GM23338 (cell line): ENCODE measurements around the gene NEB. TPM values are rescaled to one million over a fixed set of nuclear protein-coding genes. Genes with fewer than 3 reads are reported as not detected.

Experiments used
- ATAC-seq: fragments of 200-7000 bp; cut with Tn5 transposase; 3 replicates; pipeline ENCODE4 v1.9.1; 2020
- DNase-seq: peaks from one replicate; pipeline ENCODE4 v3.0.0-alpha.2; 2015; ENCODE audit warnings: low spot score
- H2AFZ ChIP-seq: fragments of 200-600 bp; sonication (generic); 2 replicates; pipeline ENCODE4 v1.8.0; 2016; ENCODE audit warnings: antibody characterized with exemption, mild to moderate bottlenecking, moderate library complexity
- H3F3A ChIP-seq: fragments of 200-600 bp; sonication (generic); replicated peaks from 2 replicates; pipeline ENCODE4 v1.8.0; 2017; ENCODE audit warnings: antibody characterized with exemption, mixed run types, low read depth
- H3K27ac ChIP-seq: fragments of 200-600 bp; sonication (generic); 2 replicates; pipeline ENCODE4 v1.6.1; 2016; ENCODE audit warnings: low read depth
- H3K27me3 ChIP-seq: fragments of 200-600 bp; sonication (generic); 2 replicates; pipeline ENCODE4 v1.8.0; 2016; ENCODE audit warnings: mild to moderate bottlenecking, mixed run types, moderate library complexity; ENCODE audit not compliant: insufficient read depth
- H3K36me3 ChIP-seq: fragments of 200-600 bp; sonication (generic); 2 replicates; pipeline ENCODE4 v1.8.0; 2016; ENCODE audit warnings: mild to moderate bottlenecking; ENCODE audit not compliant: insufficient read depth
- H3K4me1 ChIP-seq: fragments of 200-600 bp; sonication (generic); 2 replicates; pipeline ENCODE4 v1.8.0; 2016; ENCODE audit warnings: mild to moderate bottlenecking, moderate library complexity; ENCODE audit not compliant: insufficient read depth
- H3K4me2 ChIP-seq: fragments of 200-600 bp; sonication (generic); 2 replicates; pipeline ENCODE4 v1.7.1; 2017; ENCODE audit warnings: mixed run types
- H3K4me3 ChIP-seq: fragments of 200-600 bp; sonication (generic); 2 replicates; pipeline ENCODE4 v1.6.1; 2016; ENCODE audit warnings: mixed run types
- H3K79me2 ChIP-seq: fragments of 200-600 bp; sonication (generic); replicated peaks from 2 replicates; pipeline ENCODE4 v1.8.0; 2017; ENCODE audit warnings: mild to moderate bottlenecking; ENCODE audit not compliant: insufficient read depth
- H3K9me2 ChIP-seq: fragments of 200-600 bp; sonication (generic); 2 replicates; pipeline ENCODE4 v1.8.0; 2017; ENCODE audit not compliant: insufficient read depth
- H4K20me1 ChIP-seq: fragments of 200-600 bp; sonication (generic); replicated peaks from 2 replicates; pipeline ENCODE4 v1.8.0; 2017; ENCODE audit warnings: mild to moderate bottlenecking; ENCODE audit not compliant: insufficient read depth
- H3K27ac Mint-ChIP-seq: 2 replicates; pipeline ENCODE4 v1.8.0; 2020; ENCODE audit warnings: inconsistent platforms, mild to moderate bottlenecking, moderate library complexity, mixed read lengths
- H3K27me3 Mint-ChIP-seq: 3 replicates; pipeline ENCODE4 v1.8.0; 2022; ENCODE audit warnings: low read depth, mild to moderate bottlenecking, moderate library complexity, mixed read lengths, inconsistent platforms; ENCODE audit not compliant: insufficient read depth, poor library complexity
- H3K36me3 Mint-ChIP-seq: 3 replicates; pipeline ENCODE4 v1.8.0; 2021; ENCODE audit warnings: low read depth, mild to moderate bottlenecking, inconsistent platforms, moderate library complexity, mixed read lengths
- H3K4me1 Mint-ChIP-seq: 3 replicates; pipeline ENCODE4 v1.8.0; 2020; ENCODE audit warnings: mild to moderate bottlenecking, inconsistent platforms, mixed read lengths
- H3K4me3 Mint-ChIP-seq: 3 replicates; pipeline ENCODE4 v1.8.0; 2021; ENCODE audit warnings: moderate library complexity, mild to moderate bottlenecking, inconsistent platforms, mixed read lengths
- H3K9me3 Mint-ChIP-seq: 3 replicates; pipeline ENCODE4 v1.8.0; 2020; ENCODE audit warnings: moderate library complexity, mild to moderate bottlenecking, inconsistent platforms, mixed read lengths
- CREB1 ChIP-seq: fragments of 250-450 bp; sonication (Bioruptor Pico); IDR thresholded peaks from 2 replicates; pipeline ENCODE4 v1.5.0; 2020; ENCODE audit warnings: low read depth, mild to moderate bottlenecking, moderate library complexity
- ETS1 ChIP-seq: IDR thresholded peaks from 2 replicates; pipeline ENCODE4 v1.6.1; 2016; ENCODE audit warnings: antibody characterized with exemption
- EZH2 ChIP-seq: fragments of 200-600 bp; sonication (generic); IDR thresholded peaks from one replicate; pipeline ENCODE4 v1.8.0; 2017; ENCODE audit warnings: antibody characterized with exemption, mild to moderate bottlenecking, low read depth; ENCODE audit not compliant: unreplicated experiment
- JUNB ChIP-seq: IDR thresholded peaks from one replicate; pipeline ENCODE4 v1.6.1; 2016; ENCODE audit warnings: antibody characterized with exemption; ENCODE audit not compliant: unreplicated experiment
- NANOG ChIP-seq: IDR thresholded peaks from 2 replicates; pipeline ENCODE4 v1.6.1; 2016; ENCODE audit warnings: antibody characterized with exemption, borderline replicate concordance
- ZNF114 ChIP-seq: fragments of 250-450 bp; sonication (Bioruptor Pico); IDR thresholded peaks from 2 replicates; pipeline ENCODE4 v1.5.0; 2020; ENCODE audit warnings: mild to moderate bottlenecking, moderate library complexity
- ZNF331 ChIP-seq: fragments of 250-450 bp; sonication (Bioruptor Pico); IDR thresholded peaks from 2 replicates; pipeline ENCODE4 v1.5.0; 2020; ENCODE audit warnings: low read depth, mild to moderate bottlenecking, moderate library complexity
- ZNF462 ChIP-seq: fragments of 250-450 bp; sonication (Bioruptor Pico); IDR thresholded peaks from 2 replicates; pipeline ENCODE4 v1.5.0; 2020; ENCODE audit warnings: mild to moderate bottlenecking, moderate library complexity
- polyA plus RNA-seq: library from polyadenylated mRNA; unstranded; fragments of >200 nt; fragmentation: Nextera tagmentation; extraction: Ambion mirVana; gene quantifications from 2 replicates; pipeline ENCODE4 v1.2.1, GENCODE V29; 2016
- total RNA-seq: library from RNA; depleted of rRNA; stranded (reverse); fragments of >200 nt; shearing (Covaris generic); gene quantifications from 2 replicates; pipeline ENCODE4 v1.2.3, GENCODE V29; 2014

The NEB gene
- total and polyA plus RNA-seq, 2 experiments from 2014 or later: 6.2 to 13.7 TPM

DNA sequence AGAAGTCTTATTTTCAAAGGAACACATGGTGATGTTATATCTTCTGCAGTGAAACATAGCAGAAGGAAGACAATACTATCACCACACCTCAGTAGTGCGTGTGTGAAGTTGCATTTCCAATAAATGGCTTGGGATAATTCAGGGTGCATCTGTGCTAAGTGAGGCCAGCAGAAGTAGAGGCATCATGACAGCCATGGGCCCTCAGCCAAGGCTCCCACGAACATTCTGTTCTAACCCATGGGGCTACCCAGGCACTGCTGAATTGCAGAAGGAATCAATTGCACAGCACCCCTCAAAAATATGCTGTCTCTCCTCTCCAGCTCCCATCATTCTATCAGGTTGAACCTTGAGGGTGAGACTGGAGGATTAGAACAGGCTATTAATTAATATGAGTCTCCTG, 185.1 kb downstream of the NEB start (continued):
- no peak for TF ChIP-seq ZNF462

DNA sequence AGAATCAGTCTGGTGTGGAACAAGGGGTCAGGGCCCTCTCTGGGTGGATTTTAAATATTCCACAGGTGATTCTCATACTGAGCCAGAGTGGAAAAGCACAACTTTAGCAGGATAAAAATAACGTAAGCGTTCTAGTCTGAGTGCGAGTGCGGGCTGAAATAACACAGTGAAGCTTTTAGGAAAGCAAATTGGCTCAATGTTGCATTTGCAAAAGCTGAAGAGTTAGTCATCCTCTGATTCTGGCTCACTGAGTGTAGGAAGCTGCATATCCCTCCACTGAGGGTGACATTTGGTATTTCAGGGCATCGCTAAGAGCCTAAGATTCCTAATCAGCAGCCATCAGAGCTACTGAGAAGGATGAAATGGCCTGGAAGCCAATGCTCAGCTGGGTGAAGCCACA, 189.8 kb downstream of the NEB start:
- Histone ChIP-seq H3K79me2 (no peaks in the 10 kb centered on the region), H4K20me1 (no peaks in the 10 kb centered on the region), H3K27me3 (no peaks in the 10 kb centered on the region), H3K36me3 (no peaks in the 10 kb centered on the region), H3K4me2 (no peak overlapping the region), H3F3A (no peaks in the 10 kb centered on the region), H3K4me3 (no peak overlapping the region), H3K27ac (0 out of 2 replicates have a peak overlapping the region, but pooled peaks have one; percentile 14), H3K9me2 (peaks cover 3% of the 10 kb centered on the region; the same call in 1 of the 2 replicates), H2AFZ (no peak overlapping the region), H3K4me1 (no peaks in the 10 kb centered on the region)
- H3K9me3 Mint-ChIP-seq: no peaks in the 10 kb centered on the region
- no peak overlapping the region for H3K4me3 Mint-ChIP-seq
- H3K36me3 Mint-ChIP-seq: no peaks in the 10 kb centered on the region
- H3K27ac Mint-ChIP-seq: no peak overlapping the region; the same call in 1 of the 2 replicates
- ATAC-seq (no peak), DNase-seq (no peak)
- peaks cover 7% of the 10 kb centered on the region; the same call in 2 of the 3 replicates for H3K4me1 Mint-ChIP-seq
- H3K27me3 Mint-ChIP-seq: no peaks in the 10 kb centered on the region
- TF ChIP-seq EZH2 (no peak), JUNB (no peak), CREB1 (CRISPR knock-in tag) (no peak), ETS1 (no peak), ZNF462 (no peak), NANOG (no peak), ZNF331 (CRISPR knock-in tag) (no peak), ZNF114 (CRISPR knock-in tag) (no peak)
